GM12801 (cell line): Measurements from ENCODE around the gene ANP32B.

ENCODE experiments used
- CTCF ChIP-seq: IDR thresholded peaks from one replicate; pipeline ENCODE4 v1.5.1; 2011; ENCODE audit warnings: control low read depth; ENCODE audit not compliant: insufficient read length; ENCODE audit errors: extremely low read depth

The ANP32B gene

GRCh38 chr9:98031169-98031568 lies 48.0 kb downstream of the ANP32B start:
- TF ChIP-seq CTCF: no peak

- no peak for TF ChIP-seq CTCF
Measured at GRCh38 chr9:98031935-98032334, 48.8 kb downstream of the ANP32B start.

GRCh38 chr9:98034593-98035546 lies 51.7 kb downstream of the ANP32B start:
- TF ChIP-seq CTCF: peak; percentile 44

GRCh38 chr9:98037357-98037756 lies 54.2 kb downstream of the ANP32B start:
- no peak for TF ChIP-seq CTCF

GRCh38 chr9:98038958-98039357 lies 55.8 kb downstream of the ANP32B start:
- TF ChIP-seq CTCF: no peak

GRCh38 chr9:98039607-98040017 lies 56.5 kb downstream of the ANP32B start:
- no peak for TF ChIP-seq CTCF

- TF ChIP-seq CTCF: no peak
Measured at GRCh38 chr9:98040212-98040611, 57.1 kb downstream of the ANP32B start.
